GM23338 (cell line): ENCODE results near the gene RGS7. TPM values are rescaled to one million over a fixed set of nuclear protein-coding genes. Genes with fewer than 3 reads are reported as not detected.

Experiments used
- ATAC-seq: fragments of 200-7000 bp; cut with Tn5 transposase; 3 replicates; pipeline ENCODE4 v1.9.1; 2020
- DNase-seq: peaks from one replicate; pipeline ENCODE4 v3.0.0-alpha.2; 2015; ENCODE audit warnings: low spot score
- H2AFZ ChIP-seq: fragments of 200-600 bp; sonication (generic); 2 replicates; pipeline ENCODE4 v1.8.0; 2016; ENCODE audit warnings: antibody characterized with exemption, mild to moderate bottlenecking, moderate library complexity
- H3F3A ChIP-seq: fragments of 200-600 bp; sonication (generic); replicated peaks from 2 replicates; pipeline ENCODE4 v1.8.0; 2017; ENCODE audit warnings: antibody characterized with exemption, mixed run types, low read depth
- H3K27ac ChIP-seq: fragments of 200-600 bp; sonication (generic); 2 replicates; pipeline ENCODE4 v1.6.1; 2016; ENCODE audit warnings: low read depth
- H3K27me3 ChIP-seq: fragments of 200-600 bp; sonication (generic); 2 replicates; pipeline ENCODE4 v1.8.0; 2016; ENCODE audit warnings: mild to moderate bottlenecking, mixed run types, moderate library complexity; ENCODE audit not compliant: insufficient read depth
- H3K36me3 ChIP-seq: fragments of 200-600 bp; sonication (generic); 2 replicates; pipeline ENCODE4 v1.8.0; 2016; ENCODE audit warnings: mild to moderate bottlenecking; ENCODE audit not compliant: insufficient read depth
- H3K4me1 ChIP-seq: fragments of 200-600 bp; sonication (generic); 2 replicates; pipeline ENCODE4 v1.8.0; 2016; ENCODE audit warnings: mild to moderate bottlenecking, moderate library complexity; ENCODE audit not compliant: insufficient read depth
- H3K4me2 ChIP-seq: fragments of 200-600 bp; sonication (generic); 2 replicates; pipeline ENCODE4 v1.7.1; 2017; ENCODE audit warnings: mixed run types
- H3K4me3 ChIP-seq: fragments of 200-600 bp; sonication (generic); 2 replicates; pipeline ENCODE4 v1.6.1; 2016; ENCODE audit warnings: mixed run types
- H3K79me2 ChIP-seq: fragments of 200-600 bp; sonication (generic); replicated peaks from 2 replicates; pipeline ENCODE4 v1.8.0; 2017; ENCODE audit warnings: mild to moderate bottlenecking; ENCODE audit not compliant: insufficient read depth
- H3K9me2 ChIP-seq: fragments of 200-600 bp; sonication (generic); 2 replicates; pipeline ENCODE4 v1.8.0; 2017; ENCODE audit not compliant: insufficient read depth
- H4K20me1 ChIP-seq: fragments of 200-600 bp; sonication (generic); replicated peaks from 2 replicates; pipeline ENCODE4 v1.8.0; 2017; ENCODE audit warnings: mild to moderate bottlenecking; ENCODE audit not compliant: insufficient read depth
- H3K27ac Mint-ChIP-seq: 2 replicates; pipeline ENCODE4 v1.8.0; 2020; ENCODE audit warnings: inconsistent platforms, mild to moderate bottlenecking, moderate library complexity, mixed read lengths
- H3K27me3 Mint-ChIP-seq: 3 replicates; pipeline ENCODE4 v1.8.0; 2022; ENCODE audit warnings: low read depth, mild to moderate bottlenecking, moderate library complexity, mixed read lengths, inconsistent platforms; ENCODE audit not compliant: insufficient read depth, poor library complexity
- H3K36me3 Mint-ChIP-seq: 3 replicates; pipeline ENCODE4 v1.8.0; 2021; ENCODE audit warnings: low read depth, mild to moderate bottlenecking, inconsistent platforms, moderate library complexity, mixed read lengths
- H3K4me1 Mint-ChIP-seq: 3 replicates; pipeline ENCODE4 v1.8.0; 2020; ENCODE audit warnings: mild to moderate bottlenecking, inconsistent platforms, mixed read lengths
- H3K4me3 Mint-ChIP-seq: 3 replicates; pipeline ENCODE4 v1.8.0; 2021; ENCODE audit warnings: moderate library complexity, mild to moderate bottlenecking, inconsistent platforms, mixed read lengths
- H3K9me3 Mint-ChIP-seq: 3 replicates; pipeline ENCODE4 v1.8.0; 2020; ENCODE audit warnings: moderate library complexity, mild to moderate bottlenecking, inconsistent platforms, mixed read lengths
- EZH2 ChIP-seq: fragments of 200-600 bp; sonication (generic); IDR thresholded peaks from one replicate; pipeline ENCODE4 v1.8.0; 2017; ENCODE audit warnings: antibody characterized with exemption, mild to moderate bottlenecking, low read depth; ENCODE audit not compliant: unreplicated experiment
- EZH2phosphoT487 ChIP-seq: fragments of 200-600 bp; sonication (generic); IDR thresholded peaks from one replicate; pipeline ENCODE4 v1.8.1; 2018; ENCODE audit warnings: antibody characterized with exemption; ENCODE audit not compliant: unreplicated experiment
- JUNB ChIP-seq: IDR thresholded peaks from one replicate; pipeline ENCODE4 v1.6.1; 2016; ENCODE audit warnings: antibody characterized with exemption; ENCODE audit not compliant: unreplicated experiment
- NANOG ChIP-seq: IDR thresholded peaks from 2 replicates; pipeline ENCODE4 v1.6.1; 2016; ENCODE audit warnings: antibody characterized with exemption, borderline replicate concordance
- POLR2AphosphoS5 ChIP-seq: IDR thresholded peaks from 2 replicates; pipeline ENCODE4 v1.6.1; 2016; ENCODE audit warnings: antibody characterized with exemption, low read depth
- STAT1 ChIP-seq: IDR thresholded peaks from one replicate; pipeline ENCODE4 v1.6.1; 2016; ENCODE audit warnings: antibody characterized with exemption; ENCODE audit not compliant: unreplicated experiment
- ZNF114 ChIP-seq: fragments of 250-450 bp; sonication (Bioruptor Pico); IDR thresholded peaks from 2 replicates; pipeline ENCODE4 v1.5.0; 2020; ENCODE audit warnings: mild to moderate bottlenecking, moderate library complexity
- polyA plus RNA-seq: library from polyadenylated mRNA; unstranded; fragments of >200 nt; fragmentation: Nextera tagmentation; extraction: Ambion mirVana; gene quantifications from 2 replicates; pipeline ENCODE4 v1.2.1, GENCODE V29; 2016
- total RNA-seq: library from RNA; depleted of rRNA; stranded (reverse); fragments of >200 nt; shearing (Covaris generic); gene quantifications from 2 replicates; pipeline ENCODE4 v1.2.3, GENCODE V29; 2014
- TF ChIP-seq, protein P1 (sequence below), 2 experiments: fragments of 200-600 bp in 1 of 2; sonication (generic) in 1 of 2; conservative IDR thresholded peaks; 2 replicates each; pipeline versions ENCODE4 v1.5.1 to v1.6.1; 2016 to 2017; ENCODE audit warnings: antibody characterized with exemption in 2 of 2, low read depth in 2 of 2, mild to moderate bottlenecking in 2 of 2, moderate library complexity in 1 of 2
- TF ChIP-seq, protein P2 (sequence below): IDR thresholded peaks from one replicate; pipeline ENCODE4 v1.6.1; 2018; ENCODE audit warnings: antibody characterized with exemption; ENCODE audit not compliant: unreplicated experiment

RGS7 gene
- total and polyA plus RNA-seq, 2 experiments from 2014 or later: 2.0 to 2.2 TPM

- Histone ChIP-seq H3K4me3 (no peak overlapping the region), H3K4me1 (no peaks in the 10 kb centered on the region), H4K20me1 (no peaks in the 10 kb centered on the region), H3K36me3 (no peaks in the 10 kb centered on the region), H2AFZ (no peak overlapping the region), H3K4me2 (no peak overlapping the region), H3K27me3 (no peaks in the 10 kb centered on the region), H3K27ac (no peak overlapping the region), H3K9me2 (no peaks in the 10 kb centered on the region), H3K79me2 (no peaks in the 10 kb centered on the region), H3F3A (no peaks in the 10 kb centered on the region)
- no peak overlapping the region for H3K27ac Mint-ChIP-seq
- H3K4me1 Mint-ChIP-seq: no peaks in the 10 kb centered on the region
- DNase-seq (no peak), ATAC-seq (no peak)
- peaks cover 1% of the 10 kb centered on the region for H3K27me3 Mint-ChIP-seq
- H3K36me3 Mint-ChIP-seq: no peaks in the 10 kb centered on the region; the same call in 2 of the 3 replicates
- 0 out of 3 replicates have a peak, but pooled peaks cover 13% of the 10 kb centered on the region for H3K9me3 Mint-ChIP-seq
- no peak overlapping the region for H3K4me3 Mint-ChIP-seq
- no peak for TF ChIP-seq STAT1
- TF ChIP-seq NANOG: no peak
- TF ChIP-seq EZH2: no peak
- TF ChIP-seq, protein P1, sequence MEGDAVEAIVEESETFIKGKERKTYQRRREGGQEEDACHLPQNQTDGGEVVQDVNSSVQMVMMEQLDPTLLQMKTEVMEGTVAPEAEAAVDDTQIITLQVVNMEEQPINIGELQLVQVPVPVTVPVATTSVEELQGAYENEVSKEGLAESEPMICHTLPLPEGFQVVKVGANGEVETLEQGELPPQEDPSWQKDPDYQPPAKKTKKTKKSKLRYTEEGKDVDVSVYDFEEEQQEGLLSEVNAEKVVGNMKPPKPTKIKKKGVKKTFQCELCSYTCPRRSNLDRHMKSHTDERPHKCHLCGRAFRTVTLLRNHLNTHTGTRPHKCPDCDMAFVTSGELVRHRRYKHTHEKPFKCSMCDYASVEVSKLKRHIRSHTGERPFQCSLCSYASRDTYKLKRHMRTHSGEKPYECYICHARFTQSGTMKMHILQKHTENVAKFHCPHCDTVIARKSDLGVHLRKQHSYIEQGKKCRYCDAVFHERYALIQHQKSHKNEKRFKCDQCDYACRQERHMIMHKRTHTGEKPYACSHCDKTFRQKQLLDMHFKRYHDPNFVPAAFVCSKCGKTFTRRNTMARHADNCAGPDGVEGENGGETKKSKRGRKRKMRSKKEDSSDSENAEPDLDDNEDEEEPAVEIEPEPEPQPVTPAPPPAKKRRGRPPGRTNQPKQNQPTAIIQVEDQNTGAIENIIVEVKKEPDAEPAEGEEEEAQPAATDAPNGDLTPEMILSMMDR (conservative IDR thresholded peaks at IDR 0.05; ENCODE audit: low read depth in 2 of 2): no peak
- no peak for TF ChIP-seq POLR2AphosphoS5
- TF ChIP-seq, protein P2, sequence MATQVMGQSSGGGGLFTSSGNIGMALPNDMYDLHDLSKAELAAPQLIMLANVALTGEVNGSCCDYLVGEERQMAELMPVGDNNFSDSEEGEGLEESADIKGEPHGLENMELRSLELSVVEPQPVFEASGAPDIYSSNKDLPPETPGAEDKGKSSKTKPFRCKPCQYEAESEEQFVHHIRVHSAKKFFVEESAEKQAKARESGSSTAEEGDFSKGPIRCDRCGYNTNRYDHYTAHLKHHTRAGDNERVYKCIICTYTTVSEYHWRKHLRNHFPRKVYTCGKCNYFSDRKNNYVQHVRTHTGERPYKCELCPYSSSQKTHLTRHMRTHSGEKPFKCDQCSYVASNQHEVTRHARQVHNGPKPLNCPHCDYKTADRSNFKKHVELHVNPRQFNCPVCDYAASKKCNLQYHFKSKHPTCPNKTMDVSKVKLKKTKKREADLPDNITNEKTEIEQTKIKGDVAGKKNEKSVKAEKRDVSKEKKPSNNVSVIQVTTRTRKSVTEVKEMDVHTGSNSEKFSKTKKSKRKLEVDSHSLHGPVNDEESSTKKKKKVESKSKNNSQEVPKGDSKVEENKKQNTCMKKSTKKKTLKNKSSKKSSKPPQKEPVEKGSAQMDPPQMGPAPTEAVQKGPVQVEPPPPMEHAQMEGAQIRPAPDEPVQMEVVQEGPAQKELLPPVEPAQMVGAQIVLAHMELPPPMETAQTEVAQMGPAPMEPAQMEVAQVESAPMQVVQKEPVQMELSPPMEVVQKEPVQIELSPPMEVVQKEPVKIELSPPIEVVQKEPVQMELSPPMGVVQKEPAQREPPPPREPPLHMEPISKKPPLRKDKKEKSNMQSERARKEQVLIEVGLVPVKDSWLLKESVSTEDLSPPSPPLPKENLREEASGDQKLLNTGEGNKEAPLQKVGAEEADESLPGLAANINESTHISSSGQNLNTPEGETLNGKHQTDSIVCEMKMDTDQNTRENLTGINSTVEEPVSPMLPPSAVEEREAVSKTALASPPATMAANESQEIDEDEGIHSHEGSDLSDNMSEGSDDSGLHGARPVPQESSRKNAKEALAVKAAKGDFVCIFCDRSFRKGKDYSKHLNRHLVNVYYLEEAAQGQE: no peak
- no peak for TF ChIP-seq ZNF114 (CRISPR knock-in tag)
- TF ChIP-seq EZH2phosphoT487: no peak
Observed at GRCh38 chr1:240786880-240787279, 570.1 kb downstream of the RGS7 start.

GRCh38 chr1:240784776-240785175, 572.2 kb downstream of the RGS7 start:
- Histone ChIP-seq H3K36me3 (no peaks in the 10 kb centered on the region), H3K79me2 (no peaks in the 10 kb centered on the region), H3F3A (no peaks in the 10 kb centered on the region), H3K4me2 (no peak overlapping the region), H3K27ac (no peak overlapping the region), H4K20me1 (no peaks in the 10 kb centered on the region), H3K9me2 (no peaks in the 10 kb centered on the region), H3K4me1 (no peaks in the 10 kb centered on the region), H3K4me3 (no peak overlapping the region), H2AFZ (no peak overlapping the region; the same call in 1 of the 2 replicates), H3K27me3 (no peaks in the 10 kb centered on the region)
- TF ChIP-seq, protein P1 (conservative IDR thresholded peaks at IDR 0.05; ENCODE audit: low read depth in 2 of 2): no peak
- TF ChIP-seq EZH2 (no peak), JUNB (no peak), NANOG (no peak), EZH2phosphoT487 (no peak)
- TF ChIP-seq, protein P2: no peak
- peaks cover 1% of the 10 kb centered on the region for H3K27me3 Mint-ChIP-seq
- H3K27ac Mint-ChIP-seq: no peak overlapping the region
- no peaks in the 10 kb centered on the region; the same call in 2 of the 3 replicates for H3K36me3 Mint-ChIP-seq
- ATAC-seq (no peak), DNase-seq (no peak)
- no peaks in the 10 kb centered on the region for H3K4me1 Mint-ChIP-seq
- 0 out of 3 replicates have a peak, but pooled peaks cover 11% of the 10 kb centered on the region for H3K9me3 Mint-ChIP-seq
- no peak overlapping the region for H3K4me3 Mint-ChIP-seq
